Measurements from ENCODE around the gene RCOR2.

DNA sequence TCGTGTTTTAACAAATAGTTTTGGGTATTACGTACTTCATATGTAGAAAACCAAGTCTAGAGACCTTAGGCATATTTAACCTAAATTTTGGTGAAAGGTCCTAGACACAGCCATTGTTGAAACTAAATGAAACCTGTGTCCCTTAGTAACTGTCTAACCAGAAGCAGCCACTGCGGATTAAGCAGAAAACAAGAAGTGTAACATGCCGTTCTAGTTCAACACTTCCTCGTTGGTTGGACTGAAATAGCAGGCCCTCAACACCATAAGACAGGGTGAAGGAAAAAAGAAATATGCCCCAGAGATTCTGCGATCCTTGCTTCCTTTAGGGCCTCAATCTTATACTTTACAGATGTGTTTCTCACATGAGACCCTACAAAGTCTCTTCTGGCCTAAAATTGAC is 23.8 kb upstream of the RCOR2 start:
- TF ChIP-seq EZH2 (IDR thresholded peaks at IDR 0.05; ENCODE audit: low read length, missing control alignments) = no peak
- no peak for TF ChIP-seq CTCF (conservative IDR thresholded peaks at IDR 0.05 in 1 of 2, IDR thresholded peaks at IDR 0.05 in 1 of 2; ENCODE audit: low read depth in 1 of 2, low read length in 2 of 2)
